OCI-LY3 (cell line): ENCODE data around the gene CLIC6.
"Not testable (repeated sequence)": the region's sequence is repeated elsewhere in the genome, so short reads cannot be mapped to it uniquely, and the experiment has no call there.

ENCODE experiments used
- H2AFZ ChIP-seq: fragments of 200-600, 300-600 bp; shearing (Covaris generic); 2 replicates; pipeline ENCODE4 v1.6.0; 2014; ENCODE audit warnings: antibody characterized with exemption, low read depth, low read length
- H3K27ac ChIP-seq: fragments of 200-600, 300-600 bp; sonication (generic); 2 replicates; pipeline ENCODE4 v1.5.1; 2014; ENCODE audit warnings: mild to moderate bottlenecking, low read length, moderate library complexity, mixed read lengths
- H3K27me3 ChIP-seq: fragments of 200-600, 300-600 bp; sonication (generic); 2 replicates; pipeline ENCODE4 v1.6.1; 2014; ENCODE audit warnings: low read depth, low read length, mixed read lengths
- H3K36me3 ChIP-seq: fragments of 200-600, 300-600 bp; sonication (generic); replicated peaks from 2 replicates; pipeline ENCODE3; 2014; ENCODE audit warnings: low read depth, low read length, mixed read lengths
- H3K4me1 ChIP-seq: fragments of 300-600, 200-600 bp; sonication (generic); 2 replicates; pipeline ENCODE4 v1.6.1; 2014; ENCODE audit warnings: low read length, mixed read lengths
- H3K4me2 ChIP-seq: fragments of 200-600, 300-600 bp; sonication (generic); 2 replicates; pipeline ENCODE4 v1.6.1; 2014; ENCODE audit warnings: low read length, mixed read lengths
- H3K4me3 ChIP-seq: fragments of 300-600, 200-600 bp; sonication (generic); 2 replicates; pipeline ENCODE4 v1.5.1; 2014; ENCODE audit warnings: antibody characterized with exemption, mild to moderate bottlenecking, low read length, moderate library complexity
- H3K79me2 ChIP-seq: fragments of 300-600, 200-600 bp; shearing (Covaris generic); 2 replicates; pipeline ENCODE4 v1.6.1; 2014; ENCODE audit warnings: mild to moderate bottlenecking, low read length, mixed read lengths
- H3K9ac ChIP-seq: fragments of 300-600, 200-600 bp; shearing (Covaris generic); 2 replicates; pipeline ENCODE4 v1.6.0; 2014; ENCODE audit warnings: mild to moderate bottlenecking, low read length, moderate library complexity
- H3K9me3 ChIP-seq: fragments of 200-600, 300-600 bp; shearing (Covaris generic); 2 replicates; pipeline ENCODE4 v1.6.1; 2014; ENCODE audit warnings: low read length, mixed read lengths; ENCODE audit not compliant: insufficient read depth
- H4K20me1 ChIP-seq: fragments of 200-600, 300-600 bp; sonication (generic); 2 replicates; pipeline ENCODE4 v1.6.1; 2016; ENCODE audit warnings: low read length, mixed read lengths; ENCODE audit not compliant: insufficient read depth
- CTCF ChIP-seq: fragments of 200-600, 300-600 bp; sonication (generic); IDR thresholded peaks from 2 replicates; pipeline ENCODE4 v1.5.1; 2014; ENCODE audit warnings: antibody characterized with exemption, low read length, low read depth
- EZH2phosphoT487 ChIP-seq: fragments of 200-600 bp; shearing (Covaris generic); IDR thresholded peaks from 2 replicates; pipeline ENCODE4 v1.6.1; 2018; ENCODE audit warnings: antibody characterized with exemption, mixed run types, low read depth

CLIC6 gene

GRCh38 chr21:34715985-34716596 is 47.3 kb downstream of the CLIC6 start:
- Histone ChIP-seq H3K27me3 (no peaks in the 10 kb centered on the region), H3K9me3 (no peaks in the 10 kb centered on the region), H3K79me2 (no peaks in the 10 kb centered on the region), H2AFZ (no peak overlapping the region; the same call in 1 of the 2 replicates), H4K20me1 (no peaks in the 10 kb centered on the region), H3K4me2 (peak overlapping the region; percentile 74), H3K4me1 (peaks cover 30% of the 10 kb centered on the region), H3K4me3 (peak overlapping the region; percentile 41), H3K9ac (no peak overlapping the region), H3K36me3 (no peaks in the 10 kb centered on the region), H3K27ac (peak overlapping the region; percentile 63)
- TF ChIP-seq CTCF (no peak), EZH2phosphoT487 (no peak)

GRCh38 chr21:34718529-34718928 is 49.7 kb downstream of the CLIC6 start:
- H3K27me3 ChIP-seq, H3K4me3 ChIP-seq, H3K9me3 ChIP-seq, H3K9ac ChIP-seq, H3K4me2 ChIP-seq, H4K20me1 ChIP-seq, H2AFZ ChIP-seq, H3K36me3 ChIP-seq, H3K79me2 ChIP-seq, H3K27ac ChIP-seq: not testable (repeated sequence)
- peaks cover 30% of the 10 kb centered on the region for H3K4me1 ChIP-seq

DNA sequence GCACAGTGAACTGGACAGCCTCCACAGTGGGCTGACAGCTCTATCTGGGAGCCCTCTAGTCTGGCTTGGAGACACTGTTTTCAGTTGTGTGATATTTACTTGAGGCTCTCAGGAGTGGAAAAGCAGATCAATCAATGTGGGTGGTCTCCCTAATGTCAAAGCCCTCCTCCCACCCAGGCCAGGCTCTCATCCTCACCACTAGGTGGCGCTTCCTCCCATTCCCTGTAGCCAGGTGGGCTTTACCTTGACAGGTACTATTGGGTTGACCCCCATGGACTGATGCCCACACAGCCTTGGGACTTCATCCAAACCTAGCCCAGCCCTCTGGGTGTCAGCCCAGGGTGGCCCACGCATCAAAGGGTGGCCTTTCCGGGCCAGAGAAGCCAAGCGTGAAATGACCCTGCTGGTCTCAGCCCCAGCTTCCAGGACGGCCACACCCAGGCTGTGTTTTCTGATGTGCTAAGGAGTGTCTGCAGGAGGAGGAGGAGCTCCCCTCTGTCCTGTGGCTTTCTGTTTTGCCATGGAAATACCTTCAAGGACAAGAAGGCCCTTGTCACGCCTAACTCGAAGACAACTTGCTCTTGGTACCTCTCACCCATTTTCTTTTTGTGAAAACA is 54.0 kb downstream of the CLIC6 start:
- H3K36me3 ChIP-seq = no peaks in the 10 kb centered on the region
- no peaks in the 10 kb centered on the region for H3K9me3 ChIP-seq
- H3K79me2 ChIP-seq = no peaks in the 10 kb centered on the region
- peaks cover 4% of the 10 kb centered on the region; the same call in 1 of the 2 replicates for H3K27me3 ChIP-seq
- H3K4me3 ChIP-seq = no peak overlapping the region
- no peaks in the 10 kb centered on the region for H3K4me1 ChIP-seq
- H3K9ac ChIP-seq = no peak overlapping the region
- no peak overlapping the region for H3K4me2 ChIP-seq
- H3K27ac ChIP-seq = no peak overlapping the region
- H2AFZ ChIP-seq = no peak overlapping the region
- no peaks in the 10 kb centered on the region for H4K20me1 ChIP-seq
- peak; percentile 71 for TF ChIP-seq CTCF
- TF ChIP-seq EZH2phosphoT487 = no peak

DNA sequence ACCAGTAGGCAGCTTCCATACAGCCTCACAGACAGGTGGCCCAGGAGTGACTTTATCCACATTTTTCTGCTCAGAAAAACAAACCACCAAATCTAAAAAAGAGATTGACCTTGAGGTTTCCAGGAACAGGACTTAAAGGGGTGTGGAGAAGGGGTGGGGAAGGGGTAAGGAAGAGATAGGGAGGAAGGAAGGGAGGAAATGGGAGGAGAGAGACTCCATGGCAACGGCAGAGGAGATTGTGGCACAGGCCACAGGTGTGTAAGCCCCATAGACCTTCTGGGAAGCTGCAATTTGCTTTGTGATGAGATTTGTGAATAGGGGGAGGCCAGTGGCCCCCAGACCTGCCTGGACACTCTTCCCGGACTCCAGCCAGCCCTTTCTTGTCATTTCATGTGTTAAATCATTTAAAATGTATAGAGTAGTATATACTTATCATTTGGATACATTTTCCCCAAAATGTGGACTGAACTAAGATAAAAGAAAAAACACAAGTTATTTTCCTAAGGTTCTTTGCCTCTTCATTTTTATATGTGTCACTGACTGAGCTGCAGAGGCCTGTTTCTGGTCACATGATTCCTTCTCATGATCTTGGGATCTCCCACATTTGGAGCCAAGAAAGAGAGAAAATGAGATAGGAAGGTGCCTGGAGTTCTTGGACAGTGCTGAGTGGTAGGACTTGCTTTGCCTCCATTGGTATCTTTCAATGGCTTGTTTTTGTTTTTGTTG is 55.5 kb downstream of the CLIC6 start:
- H3K27ac ChIP-seq = no peak overlapping the region
- no peak overlapping the region for H3K9ac ChIP-seq
- no peak for TF ChIP-seq EZH2phosphoT487
- TF ChIP-seq CTCF = no peak
- no peaks in the 10 kb centered on the region for H3K4me1 ChIP-seq
- no peak overlapping the region for H3K4me3 ChIP-seq
- H3K27me3 ChIP-seq = peaks cover 4% of the 10 kb centered on the region; the same call in 1 of the 2 replicates
- no peaks in the 10 kb centered on the region for H3K9me3 ChIP-seq
- H3K79me2 ChIP-seq = no peaks in the 10 kb centered on the region
- H3K36me3 ChIP-seq = no peaks in the 10 kb centered on the region
- no peak overlapping the region for H3K4me2 ChIP-seq
- no peaks in the 10 kb centered on the region for H4K20me1 ChIP-seq
- no peak overlapping the region for H2AFZ ChIP-seq
